RWPE2 (cell line): ENCODE measurements around the gene PLEKHG4.

Experiments used
- ATAC-seq: fragments of 200-7000 bp; cut with Tn5 transposase; 3 replicates; pipeline ENCODE4 v1.9.1; 2021; ENCODE audit warnings: low read depth
- DNase-seq: peaks from one replicate; pipeline ENCODE4 v3.0.0-alpha.2; 2020; ENCODE audit warnings: low spot score
- H3K27ac ChIP-seq: fragments of 450-650 bp; 2 replicates; pipeline ENCODE4 v1.5.1; 2017; ENCODE audit warnings: mild to moderate bottlenecking; ENCODE audit not compliant: poor library complexity, severe bottlenecking
- H3K27me3 ChIP-seq: fragments of 250-450 bp; sonication (Bioruptor Pico); 2 replicates; pipeline ENCODE4 v1.5.1; 2021; ENCODE audit warnings: mild to moderate bottlenecking, moderate library complexity; ENCODE audit not compliant: insufficient read depth, poor library complexity, severe bottlenecking
- H3K36me3 ChIP-seq: fragments of 250-450 bp; sonication (Bioruptor Pico); 2 replicates; pipeline ENCODE4 v1.5.1; 2020; ENCODE audit warnings: low read depth, mild to moderate bottlenecking, moderate library complexity
- H3K4me1 ChIP-seq: fragments of 250-450 bp; sonication (Bioruptor Pico); 2 replicates; pipeline ENCODE4 v1.5.1; 2021; ENCODE audit warnings: mild to moderate bottlenecking, moderate library complexity; ENCODE audit not compliant: insufficient read depth, poor library complexity, severe bottlenecking
- H3K4me3 ChIP-seq: fragments of 250-450 bp; sonication (Bioruptor Pico); 2 replicates; pipeline ENCODE4 v1.5.1; 2021; ENCODE audit warnings: mild to moderate bottlenecking, moderate library complexity; ENCODE audit not compliant: severe bottlenecking
- H3K9me3 ChIP-seq: fragments of 250-450 bp; sonication (Bioruptor Pico); 2 replicates; pipeline ENCODE4 v1.5.1; 2021; ENCODE audit warnings: mild to moderate bottlenecking, moderate library complexity; ENCODE audit not compliant: severe bottlenecking
- CTCF ChIP-seq: fragments of 450-650 bp; IDR thresholded peaks from one replicate; pipeline ENCODE4 v1.5.1; 2017; ENCODE audit warnings: mild to moderate bottlenecking, moderate library complexity; ENCODE audit not compliant: poor library complexity, severe bottlenecking

Gene PLEKHG4

GRCh38 chr16:67268136-67268579, 11.2 kb upstream of the PLEKHG4 start:
- Histone ChIP-seq H3K4me3 (no peak overlapping the region), H3K27ac (no peak overlapping the region), H3K4me1 (peaks cover 2% of the 10 kb centered on the region), H3K27me3 (no peaks in the 10 kb centered on the region), H3K9me3 (no peaks in the 10 kb centered on the region), H3K36me3 (no peaks in the 10 kb centered on the region)
- ATAC-seq (peak; percentile 54), DNase-seq (peak; percentile 64)
- no peak for TF ChIP-seq CTCF

- TF ChIP-seq CTCF: no peak
- no peak overlapping the region for H3K27ac ChIP-seq
- H3K36me3 ChIP-seq: peaks cover 4% of the 10 kb centered on the region
- no peaks in the 10 kb centered on the region for H3K27me3 ChIP-seq
- ATAC-seq (peak; percentile 19; the same call in 1 of the 3 replicates), DNase-seq (peak; percentile 44)
- H3K4me1 ChIP-seq: peaks cover 2% of the 10 kb centered on the region
- no peak overlapping the region for H3K4me3 ChIP-seq
- no peaks in the 10 kb centered on the region for H3K9me3 ChIP-seq
Measured at GRCh38 chr16:67269766-67270165, 9.6 kb upstream of the PLEKHG4 start.

GRCh38 chr16:67270931-67271338, 8.4 kb upstream of the PLEKHG4 start:
- ATAC-seq: no peak; the same call in 1 of the 3 replicates
- no peak for TF ChIP-seq CTCF
- Histone ChIP-seq H3K27ac (no peak overlapping the region), H3K4me3 (no peak overlapping the region), H3K36me3 (peaks cover 13% of the 10 kb centered on the region), H3K4me1 (peaks cover 2% of the 10 kb centered on the region), H3K9me3 (no peaks in the 10 kb centered on the region), H3K27me3 (no peaks in the 10 kb centered on the region)
- DNase-seq: peak; percentile 62

- TF ChIP-seq CTCF: no peak
- ATAC-seq (peak; percentile 22; the same call in 2 of the 3 replicates), DNase-seq (peak; percentile 34)
- Histone ChIP-seq H3K4me3 (no peak overlapping the region), H3K27ac (no peak overlapping the region), H3K36me3 (peaks cover 18% of the 10 kb centered on the region), H3K4me1 (peaks cover 2% of the 10 kb centered on the region), H3K9me3 (no peaks in the 10 kb centered on the region), H3K27me3 (no peaks in the 10 kb centered on the region)
Measured at GRCh38 chr16:67271446-67271845, 7.9 kb upstream of the PLEKHG4 start.

GRCh38 chr16:67275321-67275720, 4.0 kb upstream of the PLEKHG4 start:
- Histone ChIP-seq H3K27ac (no peak overlapping the region), H3K36me3 (peaks cover 24% of the 10 kb centered on the region), H3K27me3 (no peaks in the 10 kb centered on the region), H3K4me1 (peaks cover 21% of the 10 kb centered on the region), H3K9me3 (no peaks in the 10 kb centered on the region), H3K4me3 (no peak overlapping the region)
- no peak for TF ChIP-seq CTCF
- no peak for DNase-seq
- no peak for ATAC-seq
